COLO829 (cell line): ENCODE data around the gene SEBOX.

Source experiments
- DNase-seq: peaks from one replicate; pipeline ENCODE4 v3.0.0; 2012; ENCODE audit warnings: low spot score

The SEBOX gene

GRCh38 chr17:28394337-28395116 lies 29.5 kb upstream of the SEBOX start:
- no peak for DNase-seq

GRCh38 chr17:28392491-28392890 lies 27.5 kb upstream of the SEBOX start:
- no peak for DNase-seq

- peak; percentile 40 for DNase-seq
Measured at GRCh38 chr17:28391401-28391800, 26.4 kb upstream of the SEBOX start.

- DNase-seq, result no peak
Measured at GRCh38 chr17:28390984-28391383, 26.0 kb upstream of the SEBOX start.

- no peak for DNase-seq
Measured at GRCh38 chr17:28390563-28390962, 25.6 kb upstream of the SEBOX start.

- DNase-seq, result no peak
Measured at GRCh38 chr17:28390141-28390540, 25.1 kb upstream of the SEBOX start.

- DNase-seq, result no peak
Measured at GRCh38 chr17:28388106-28388505, 23.1 kb upstream of the SEBOX start.

GRCh38 chr17:28386391-28386790 lies 21.4 kb upstream of the SEBOX start:
- DNase-seq, result no peak

- DNase-seq, result no peak
Measured at GRCh38 chr17:28385406-28385805, 20.4 kb upstream of the SEBOX start.

- DNase-seq, result no peak
Measured at GRCh38 chr17:28385037-28385400, 20.0 kb upstream of the SEBOX start.

- no peak for DNase-seq
Measured at GRCh38 chr17:28384281-28385036, 19.5 kb upstream of the SEBOX start.

GRCh38 chr17:28381141-28381825 lies 16.3 kb upstream of the SEBOX start:
- DNase-seq, result no peak

- DNase-seq, result no peak
Measured at GRCh38 chr17:28379814-28380801, 15.1 kb upstream of the SEBOX start.

- DNase-seq, result no peak
Measured at GRCh38 chr17:28372945-28373274, 7.9 kb upstream of the SEBOX start.

GRCh38 chr17:28372203-28372944 lies 7.4 kb upstream of the SEBOX start:
- DNase-seq, result no peak

- DNase-seq, result peak; percentile 91
Measured at GRCh38 chr17:28371245-28372202, 6.5 kb upstream of the SEBOX start, which contains the start of gene SARM1. Gene SARM1 (plus strand): TSS chr17:28371694. CDS start chr17:28372033, 339 bp downstream.

- DNase-seq, result no peak
Measured at GRCh38 chr17:28370744-28371103, 5.7 kb upstream of the SEBOX start.

GRCh38 chr17:28370035-28370743 lies 5.2 kb upstream of the SEBOX start, which contains the start of gene VTN:
Gene VTN (minus strand): TSS chr17:28370307. CDS start chr17:28370203, 104 bp downstream.
- peak; percentile 29 for DNase-seq

- no peak for DNase-seq
Measured at GRCh38 chr17:28369684-28370034, 4.7 kb upstream of the SEBOX start.
